Adipose tissue (tissue), 3 donors: ENCODE results near the gene SURF6. TPM values are rescaled to one million over a fixed set of nuclear protein-coding genes. Genes with fewer than 3 reads are reported as not detected.
"Not testable (repeated sequence)": the region's sequence is repeated elsewhere in the genome, so short reads cannot be mapped to it uniquely, and the experiment has no call there.

Experiments used
- H3K27ac ChIP-seq: one replicate; pipeline ENCODE4 v1.5.1; 2013; ENCODE audit warnings: low read depth, low read length
- WGBS, 3 donors: extraction: QIAGEN DNeasy Blood & Tissue Kit; methylation state at CpG; one replicate each; pipeline ENCODE4 v1.1.7; 2013; 5-methylcytosine and 5-hydroxymethylcytosine counted together
- polyA plus RNA-seq, 3 donors: library from polyadenylated mRNA; stranded (reverse); fragments of 200-250 nt; gene quantifications; one replicate each; pipeline ENCODE4 v1.2.3, GENCODE V29; 2013
- donor health status: healthy with polysubstance abuse.
- donor health status: Bipolar disorder and iron deficiency.
- donor health status: healthy.

The SURF6 gene
- polyA plus RNA-seq, 3 donors, result 14.1 to 21.7 (median 14.1) TPM

GRCh38 chr9:133306242-133307204 lies 29.5 kb downstream of the SURF6 start:
- WGBS, 3 donors, result 67 to 69% (median 69%) methylated on average over 31 of the region's 31 CpGs
- no peak overlapping the region for H3K27ac ChIP-seq

GRCh38 chr9:133305731-133306130 lies 30.3 kb downstream of the SURF6 start:
- no peak overlapping the region for H3K27ac ChIP-seq
- 82 to 86% (median 86%) methylated on average over 16 to 23 of the region's 23 CpGs for WGBS, 3 donors

DNA sequence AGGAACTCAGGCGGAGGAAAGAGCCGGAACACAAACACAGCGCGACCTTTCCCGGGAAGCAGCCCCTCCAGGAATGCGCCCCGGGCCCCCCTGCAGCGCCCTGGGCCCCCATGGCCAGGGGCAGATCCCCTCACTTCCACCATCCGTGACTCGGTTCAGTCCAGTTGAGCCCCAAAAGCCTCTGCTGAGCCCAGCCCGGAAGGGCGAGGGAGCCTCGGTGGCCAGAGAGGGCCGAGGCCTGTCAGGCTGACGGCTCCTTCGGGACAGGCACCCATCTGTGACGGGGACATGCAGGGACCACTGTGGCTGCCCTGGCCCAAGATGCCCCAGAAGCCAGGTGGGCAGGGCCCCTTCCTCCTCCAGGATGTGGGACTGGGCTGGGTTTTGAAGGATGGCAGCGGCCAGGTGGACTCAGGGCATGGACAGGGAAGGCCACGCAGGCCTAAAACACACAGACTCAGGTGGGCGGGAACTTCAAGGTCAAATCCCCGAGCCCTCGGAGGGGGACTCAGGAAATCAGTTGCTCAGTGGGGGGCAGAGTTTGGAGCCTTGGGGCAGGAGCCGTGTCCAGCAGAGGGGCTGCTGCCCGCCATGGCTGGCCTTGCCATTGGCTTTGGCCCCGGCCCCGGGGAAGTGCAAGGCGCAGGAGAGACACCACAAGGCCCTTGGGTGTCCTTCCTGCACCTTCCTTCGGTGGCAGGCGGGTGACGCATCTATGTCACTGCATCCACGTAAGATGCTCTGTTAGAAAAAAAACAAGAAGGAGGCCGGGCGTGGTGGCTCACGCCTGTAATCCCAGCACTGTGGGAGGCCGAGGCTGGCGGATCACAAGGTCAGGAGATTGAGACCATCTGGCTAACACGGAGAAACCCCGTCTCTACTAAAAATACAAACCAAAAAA lies 31.3 kb downstream of the SURF6 start:
- 80 to 89% (median 88%) methylated on average over 34 to 38 of the region's 38 CpGs for WGBS, 3 donors

GRCh38 chr9:133304158-133304470 lies 31.9 kb downstream of the SURF6 start:
- no peak overlapping the region for H3K27ac ChIP-seq
- 57 to 69% (median 65%) methylated on average over 12 to 13 of the region's 13 CpGs for WGBS, 3 donors

More for the DNA sequence above, 31.3 kb downstream of the SURF6 start:
- H3K27ac ChIP-seq, result no peak overlapping the region

DNA sequence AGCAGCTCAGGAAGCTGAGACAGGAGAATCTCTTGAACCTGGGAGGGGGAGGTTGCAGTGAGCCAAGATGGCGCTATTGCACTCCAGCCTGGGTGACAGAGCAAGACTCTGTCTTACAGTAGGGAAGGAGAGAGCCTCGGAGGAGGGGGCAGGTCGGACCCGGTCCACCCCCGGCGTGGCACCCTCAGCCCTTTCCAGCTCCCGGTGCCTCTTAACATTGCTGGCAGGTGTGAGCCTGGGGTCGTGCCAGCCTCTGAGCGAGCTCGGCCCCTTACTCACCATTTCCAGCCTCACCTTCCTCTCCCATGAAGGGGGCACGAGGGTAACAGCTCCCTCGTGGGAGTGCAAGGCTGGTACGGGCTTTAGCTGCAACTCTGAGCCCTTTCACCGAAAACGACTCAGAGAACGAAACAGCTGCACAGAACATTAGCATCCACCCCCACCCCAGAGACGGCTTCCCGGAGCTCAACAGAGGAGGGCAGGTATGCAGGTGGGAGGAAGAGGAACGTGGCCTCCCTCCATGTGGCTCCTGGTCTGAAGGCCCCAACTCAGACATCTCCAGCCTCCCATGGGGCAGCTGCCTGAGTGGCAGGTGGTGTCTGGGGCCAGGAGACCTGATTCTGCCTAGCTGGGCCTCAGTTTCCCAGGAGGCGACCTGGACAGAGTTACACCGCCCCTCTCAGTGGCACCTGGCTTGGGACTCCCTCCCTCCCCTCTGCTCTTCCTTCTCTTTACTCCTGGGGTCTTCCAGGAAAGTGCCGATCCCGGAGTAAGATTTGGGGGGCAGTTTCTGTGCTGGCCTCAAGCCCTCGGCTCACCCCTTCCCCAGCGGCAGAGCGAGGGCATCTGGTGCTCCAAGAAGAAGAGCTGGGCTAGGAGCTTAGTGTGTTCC lies 32.5 kb downstream of the SURF6 start:
- WGBS, 3 donors, result 71 to 75% (median 71%) methylated on average over 26 of the region's 26 CpGs

DNA sequence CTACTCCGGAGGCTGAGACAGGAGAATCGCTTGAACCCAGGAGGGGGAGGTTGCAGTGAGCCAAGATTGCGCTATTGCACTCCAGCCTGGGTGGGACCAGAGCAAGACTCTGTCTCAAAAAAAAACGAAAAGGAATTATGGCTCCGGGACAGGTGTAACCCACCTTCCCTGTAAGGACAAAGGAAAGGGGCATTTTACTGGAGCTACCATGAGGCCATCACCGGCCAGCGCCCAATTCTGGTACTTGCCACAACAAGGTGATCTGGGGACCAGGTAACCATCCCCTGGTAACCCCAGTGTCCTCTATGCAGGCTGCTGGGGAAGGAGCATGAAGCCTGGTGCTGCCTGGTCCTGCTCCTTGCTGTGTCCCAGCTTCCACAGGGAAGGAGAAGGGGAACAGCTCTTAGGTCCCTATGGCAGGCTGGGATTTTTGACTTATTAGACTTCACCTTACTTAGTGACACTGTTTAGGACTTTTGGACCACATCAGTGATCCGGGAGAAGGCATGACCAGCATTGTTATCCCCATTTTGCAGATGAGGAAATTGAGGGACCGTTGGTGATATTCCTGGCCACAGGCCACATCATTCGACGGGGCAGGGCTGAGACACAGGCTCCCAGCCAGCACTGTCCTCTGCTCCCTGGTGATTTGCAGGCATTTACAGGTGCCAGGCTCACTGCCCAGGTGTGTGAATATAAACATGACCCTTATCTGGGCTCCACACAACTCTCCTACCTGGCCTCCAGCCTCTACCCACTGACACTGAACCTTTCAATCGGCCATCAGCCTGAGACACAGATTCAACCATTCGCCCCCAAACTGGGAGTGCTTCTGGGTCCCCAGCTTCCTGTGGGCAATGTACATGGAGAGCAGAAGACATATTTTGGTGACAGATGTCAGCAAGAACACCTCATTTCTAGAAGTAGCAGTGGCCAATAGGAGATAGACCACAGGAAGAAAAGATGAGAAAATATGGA lies 34.4 kb downstream of the SURF6 start:
- H3K27ac ChIP-seq, result no peak overlapping the region
- WGBS, 3 donors, result 79 to 90% (median 90%) methylated on average over 13 of the region's 13 CpGs

More for the DNA sequence above, 32.5 kb downstream of the SURF6 start:
- no peak overlapping the region for H3K27ac ChIP-seq

DNA sequence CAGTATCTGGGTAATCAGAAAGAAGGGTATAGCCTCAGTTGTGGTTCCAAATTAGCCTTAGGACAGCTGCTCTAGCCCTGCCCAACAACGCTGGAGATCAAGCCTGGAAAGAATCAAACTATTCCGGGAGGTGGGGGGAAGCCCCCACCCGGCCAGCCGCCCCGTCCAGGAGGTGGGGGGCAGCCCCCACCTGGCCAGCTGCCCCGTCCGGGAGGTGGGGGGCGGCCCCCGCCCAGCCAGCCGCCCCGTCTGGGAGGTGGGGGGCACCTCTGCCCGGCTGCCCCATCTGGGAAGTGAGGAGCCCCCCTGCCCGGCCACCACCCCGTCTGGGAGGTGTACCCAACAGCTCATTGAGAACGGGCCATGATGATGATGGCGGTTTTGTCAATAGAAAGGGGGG lies 36.0 kb downstream of the SURF6 start:
- not testable (repeated sequence) for H3K27ac ChIP-seq
- WGBS, 3 donors, result 67 to 88% (median 73%) methylated on average over 9 to 16 of the region's 16 CpGs

DNA sequence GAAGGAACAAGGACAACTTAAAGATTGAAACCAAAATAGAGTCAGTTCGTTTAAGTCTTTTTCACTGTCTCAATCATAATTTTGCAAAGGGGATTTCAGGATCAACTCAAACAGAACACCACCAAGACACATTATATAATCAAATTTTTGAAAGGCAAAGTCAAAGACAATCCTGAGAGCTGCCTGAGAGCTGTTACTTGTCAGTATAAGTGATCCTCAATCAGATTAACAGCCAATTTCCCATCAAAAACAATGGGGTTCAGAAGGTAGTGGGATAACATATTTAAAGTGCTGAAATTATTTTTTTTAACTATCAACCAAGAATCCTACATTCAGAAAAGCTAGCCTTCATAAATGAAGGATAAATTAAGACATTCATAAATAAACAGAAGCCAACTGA lies 41.7 kb downstream of the SURF6 start:
- 55 to 68% (median 67%) methylated on average over 1 of the region's 1 CpG for WGBS, 3 donors
- H3K27ac ChIP-seq, result no peak overlapping the region

DNA sequence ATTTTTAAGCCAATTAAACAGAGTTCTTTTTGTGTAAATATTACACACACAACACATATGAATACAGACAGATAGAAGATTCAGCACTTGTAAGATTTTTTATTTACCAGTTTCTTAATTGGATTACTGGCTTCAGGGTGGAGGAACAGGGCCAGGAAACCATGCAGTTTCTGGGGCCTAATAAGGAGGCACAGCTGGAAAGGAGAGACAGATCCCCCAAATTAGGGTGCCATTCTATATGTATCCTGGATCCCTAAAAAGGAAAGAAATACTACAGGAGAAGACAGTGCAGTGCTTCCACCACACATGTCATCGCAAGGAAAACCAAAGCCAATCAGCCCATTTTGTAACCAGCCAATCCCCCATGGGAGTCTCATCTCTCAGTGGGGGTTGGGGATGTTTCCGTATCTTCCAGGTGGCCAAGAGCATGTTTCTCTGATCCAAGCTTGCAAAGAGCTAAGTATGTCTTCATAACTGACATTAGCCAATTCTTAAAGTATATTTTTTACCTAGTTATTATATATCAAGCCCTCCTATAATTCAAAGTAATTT lies 45.2 kb downstream of the SURF6 start:
- 87 to 96% (median 90%) methylated on average over 2 of the region's 2 CpGs for WGBS, 3 donors
- H3K27ac ChIP-seq, result no peak overlapping the region

GRCh38 chr9:133286523-133286922 lies 49.5 kb downstream of the SURF6 start:
- no peak overlapping the region for H3K27ac ChIP-seq
- 27 to 44% (median 38%) methylated on average over 2 of the region's 2 CpGs for WGBS, 3 donors

- H3K27ac ChIP-seq, result no peak overlapping the region
- 64 to 80% (median 78%) methylated on average over 6 of the region's 6 CpGs for WGBS, 3 donors
Observed at GRCh38 chr9:133285252-133285775, 50.7 kb downstream of the SURF6 start.

DNA sequence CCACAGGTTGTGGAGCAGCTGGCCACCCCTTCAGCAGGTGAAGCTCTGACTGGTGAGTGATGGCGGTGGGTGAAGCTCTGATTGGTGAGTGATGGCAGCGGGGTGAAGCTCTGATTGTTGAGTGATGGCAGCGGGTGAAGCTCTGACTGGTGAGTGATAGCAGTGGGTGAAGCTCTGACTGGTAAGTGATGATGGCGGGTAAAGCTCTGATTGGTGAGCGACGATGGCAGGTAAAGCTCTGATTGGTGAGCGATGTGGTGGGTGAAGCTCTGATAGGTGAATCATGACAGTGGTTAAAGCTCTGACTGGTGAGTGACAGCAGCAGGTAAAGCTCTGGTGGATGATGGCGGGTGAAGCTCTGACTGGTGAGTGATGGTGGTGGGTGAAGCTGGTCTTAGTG lies 51.6 kb downstream of the SURF6 start:
- WGBS, 3 donors, result 92 to 94% (median 93%) methylated on average over 8 of the region's 8 CpGs

DNA sequence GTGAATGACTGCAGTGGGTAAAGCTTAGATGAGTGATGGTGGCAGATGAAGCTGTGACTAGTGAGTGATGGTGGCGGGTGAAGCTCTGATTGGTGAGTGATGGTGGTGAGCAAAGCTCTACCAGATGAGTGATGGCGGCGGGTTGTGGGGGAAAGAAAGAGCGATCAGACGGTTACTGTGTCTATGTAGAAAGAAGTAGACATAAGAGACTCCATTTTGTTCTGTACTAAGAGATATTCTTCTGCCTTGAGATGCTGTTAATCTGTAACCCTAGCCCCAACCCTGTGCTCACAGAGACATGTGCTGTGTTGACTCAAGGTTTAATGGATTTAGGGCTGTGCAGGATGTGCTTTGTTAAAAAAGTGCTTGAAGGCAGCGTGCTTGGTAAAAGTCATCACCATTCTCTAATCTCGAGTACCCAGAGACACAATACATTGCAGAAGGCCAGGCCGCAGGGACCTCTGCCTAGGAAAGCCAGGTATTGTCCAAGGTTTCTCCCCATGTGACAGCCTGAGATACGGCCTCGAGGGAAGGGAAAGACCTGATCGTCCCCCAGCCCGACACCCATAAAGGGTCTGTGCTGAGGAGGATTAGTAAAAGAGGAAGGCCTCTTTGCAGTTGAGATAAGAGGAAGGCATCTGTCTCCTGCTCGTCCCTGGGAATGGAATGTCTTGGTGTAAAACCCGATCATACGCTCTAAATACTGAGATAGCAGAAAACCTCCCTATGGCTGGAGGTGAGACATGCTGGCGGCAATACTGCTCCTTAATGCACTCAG lies 52.5 kb downstream of the SURF6 start:
- 72 to 78% (median 76%) methylated on average over 16 of the region's 16 CpGs for WGBS, 3 donors
- H3K27ac ChIP-seq, result not testable (repeated sequence)

More for the DNA sequence above, 51.6 kb downstream of the SURF6 start:
- no peak overlapping the region for H3K27ac ChIP-seq

DNA sequence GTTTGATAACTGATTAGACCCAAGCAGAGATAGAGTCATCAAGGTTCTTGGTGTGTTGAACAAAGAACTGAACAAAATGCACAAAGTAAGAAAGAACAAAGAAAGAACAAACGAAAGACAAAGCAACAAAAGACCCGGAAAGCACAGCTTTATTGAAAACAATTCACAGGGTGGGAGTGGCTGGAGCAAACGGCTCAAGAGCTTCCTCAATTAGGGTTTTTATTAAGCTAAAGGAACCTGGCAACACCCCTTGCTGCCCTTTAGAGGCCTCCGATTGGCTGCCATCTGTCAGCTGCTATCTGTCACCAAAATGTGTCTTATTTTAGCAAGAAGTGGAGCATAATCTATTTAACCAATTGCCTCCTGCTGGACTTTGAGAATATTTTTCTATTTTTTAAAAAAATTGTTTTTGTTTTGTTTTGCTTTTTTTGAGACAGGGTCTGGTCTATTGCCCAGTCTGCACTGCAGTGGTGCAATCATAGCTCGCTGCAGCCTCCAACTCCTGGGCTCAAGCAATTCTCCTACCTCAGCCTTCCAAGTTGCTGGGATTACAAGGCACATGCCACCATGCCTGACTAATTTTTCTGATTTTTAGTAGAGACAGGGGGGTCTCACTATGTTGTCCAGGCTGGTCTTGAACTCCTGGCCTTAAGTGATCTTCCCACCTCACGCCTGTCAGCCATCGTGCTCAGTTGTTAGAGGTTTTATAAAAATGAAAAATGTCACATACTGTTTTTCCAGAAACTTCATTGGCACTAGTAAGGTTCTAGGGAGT lies 53.3 kb downstream of the SURF6 start:
- WGBS, 3 donors, result 58 to 75% (median 59%) methylated on average over 7 of the region's 7 CpGs
- H3K27ac ChIP-seq, result no peak overlapping the region

DNA sequence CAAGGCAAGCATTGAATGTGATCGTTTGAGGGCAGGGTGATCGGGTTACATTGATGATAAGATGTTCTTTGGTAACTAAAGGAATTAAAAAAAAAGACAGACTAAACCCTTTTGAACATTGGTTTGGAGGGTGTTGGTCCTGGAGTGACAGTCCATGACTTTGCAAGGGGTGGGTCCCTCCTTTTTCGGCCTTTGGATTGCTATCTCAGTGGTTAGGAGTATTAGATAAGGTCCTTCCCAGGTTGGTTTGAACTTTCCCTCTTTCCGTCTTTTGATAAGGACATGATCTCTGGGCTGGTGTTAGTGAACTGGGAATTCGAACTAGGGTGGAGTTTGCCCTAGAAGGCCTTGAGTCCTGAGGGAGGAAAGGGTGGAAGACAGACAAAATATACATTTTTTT lies 55.6 kb downstream of the SURF6 start:
- no peak overlapping the region for H3K27ac ChIP-seq
- WGBS, 3 donors, result 40 to 80% (median 77%) methylated on average over 5 of the region's 5 CpGs
